Loucy (cell line): ENCODE results near the gene ARMH2.

Source experiments
- EZH2phosphoT487 ChIP-seq: fragments of 200-600 bp; IDR thresholded peaks from 2 replicates; pipeline ENCODE4 v1.6.1; 2018; ENCODE audit warnings: antibody characterized with exemption, mild to moderate bottlenecking, moderate library complexity, borderline replicate concordance
- TF ChIP-seq, protein P1 (sequence below): fragments of 200-600 bp; sonication (generic); conservative IDR thresholded peaks from 2 replicates; pipeline ENCODE4 v1.5.1; 2014; ENCODE audit warnings: mild to moderate bottlenecking, antibody characterized with exemption, low read length

DNA sequence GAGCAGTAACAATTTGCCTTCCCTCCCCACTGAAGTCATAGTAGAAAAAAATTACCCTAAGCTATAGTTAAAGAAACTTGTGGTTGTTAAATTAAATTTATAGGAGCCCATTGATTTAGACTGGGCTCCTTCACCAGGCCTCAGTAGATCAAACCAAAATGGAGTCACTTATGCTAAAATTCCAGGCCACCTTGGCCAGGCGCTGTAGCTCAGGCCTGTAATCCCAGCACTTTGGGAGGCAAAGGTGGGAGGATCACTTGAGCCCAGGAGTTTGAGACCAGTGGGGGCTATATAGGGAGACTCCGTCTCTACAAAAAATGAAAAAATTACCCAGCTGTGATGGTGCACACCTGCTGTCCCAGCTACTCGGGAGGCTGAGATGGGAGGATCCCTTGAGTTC, 39.0 kb downstream of the ARMH2 start:
- TF ChIP-seq, protein P1, sequence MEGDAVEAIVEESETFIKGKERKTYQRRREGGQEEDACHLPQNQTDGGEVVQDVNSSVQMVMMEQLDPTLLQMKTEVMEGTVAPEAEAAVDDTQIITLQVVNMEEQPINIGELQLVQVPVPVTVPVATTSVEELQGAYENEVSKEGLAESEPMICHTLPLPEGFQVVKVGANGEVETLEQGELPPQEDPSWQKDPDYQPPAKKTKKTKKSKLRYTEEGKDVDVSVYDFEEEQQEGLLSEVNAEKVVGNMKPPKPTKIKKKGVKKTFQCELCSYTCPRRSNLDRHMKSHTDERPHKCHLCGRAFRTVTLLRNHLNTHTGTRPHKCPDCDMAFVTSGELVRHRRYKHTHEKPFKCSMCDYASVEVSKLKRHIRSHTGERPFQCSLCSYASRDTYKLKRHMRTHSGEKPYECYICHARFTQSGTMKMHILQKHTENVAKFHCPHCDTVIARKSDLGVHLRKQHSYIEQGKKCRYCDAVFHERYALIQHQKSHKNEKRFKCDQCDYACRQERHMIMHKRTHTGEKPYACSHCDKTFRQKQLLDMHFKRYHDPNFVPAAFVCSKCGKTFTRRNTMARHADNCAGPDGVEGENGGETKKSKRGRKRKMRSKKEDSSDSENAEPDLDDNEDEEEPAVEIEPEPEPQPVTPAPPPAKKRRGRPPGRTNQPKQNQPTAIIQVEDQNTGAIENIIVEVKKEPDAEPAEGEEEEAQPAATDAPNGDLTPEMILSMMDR = no peak
- TF ChIP-seq EZH2phosphoT487 = no peak
